Islet of Langerhans (tissue), 1 donor: ENCODE measurements around the gene INTS13.
"Not testable (repeated sequence)": the region's sequence is repeated elsewhere in the genome, so short reads cannot be mapped to it uniquely, and the experiment has no call there.

Experiments
- FAIRE-seq: peaks from one replicate; lab custom pipeline; 2011; peaks lifted over from hg19 to GRCh38; lab: Jason Lieb, UNC

INTS13 gene

GRCh38 chr12:26937863-26938700 lies at the start of gene INTS13, which contains the start of gene FGFR1OP2:
TSS of gene INTS13 (minus strand) at chr12:26937981. CDS start at chr12:26936803, 1,178 bp downstream.
TSS of gene FGFR1OP2 (plus strand) at chr12:26938470. CDS start at chr12:26954159, 15,689 bp downstream.
- FAIRE-seq: no peak

- no peak for FAIRE-seq
These were observed 45.1 kb upstream of the INTS13 start for GRCh38 chr12:26982866-26983265.

- no peak for FAIRE-seq
These were observed 42.0 kb upstream of the INTS13 start for GRCh38 chr12:26979733-26980132.

GRCh38 chr12:26978801-26979200 lies 41.0 kb upstream of the INTS13 start:
- no peak for FAIRE-seq

- no peak for FAIRE-seq
These were observed 38.9 kb upstream of the INTS13 start for GRCh38 chr12:26976687-26977086.

GRCh38 chr12:26971963-26972362 lies 34.2 kb upstream of the INTS13 start:
- FAIRE-seq: no peak

GRCh38 chr12:26970136-26970535 lies 32.4 kb upstream of the INTS13 start:
- no peak for FAIRE-seq

- no peak for FAIRE-seq
These were observed 29.1 kb upstream of the INTS13 start for GRCh38 chr12:26966842-26967241.

- FAIRE-seq: no peak
These were observed 25.6 kb upstream of the INTS13 start for GRCh38 chr12:26963413-26963812.

GRCh38 chr12:26961803-26962202 lies 24.0 kb upstream of the INTS13 start:
- no peak for FAIRE-seq

- not testable (repeated sequence) for FAIRE-seq
These were observed 23.6 kb upstream of the INTS13 start for GRCh38 chr12:26961391-26961790.

GRCh38 chr12:26954027-26954426 lies 16.2 kb upstream of the INTS13 start:
- FAIRE-seq: no peak

GRCh38 chr12:26953447-26953846 lies 15.7 kb upstream of the INTS13 start:
- no peak for FAIRE-seq

- FAIRE-seq: no peak
These were observed 10.5 kb upstream of the INTS13 start for GRCh38 chr12:26948309-26948708.

- FAIRE-seq: no peak
These were observed 3.4 kb upstream of the INTS13 start for GRCh38 chr12:26941215-26941594.

GRCh38 chr12:26940516-26941214 lies 2.9 kb upstream of the INTS13 start:
- no peak for FAIRE-seq

GRCh38 chr12:26939953-26940352 lies 2.2 kb upstream of the INTS13 start:
- no peak for FAIRE-seq

GRCh38 chr12:26939192-26939832 lies 1.5 kb upstream of the INTS13 start:
- FAIRE-seq: no peak

GRCh38 chr12:26938701-26939062 lies 901 bp upstream of the INTS13 start:
- FAIRE-seq: no peak

- FAIRE-seq: no peak
These were observed 328 bp downstream of the INTS13 start for GRCh38 chr12:26937443-26937862.

GRCh38 chr12:26936559-26937442 lies 980 bp downstream of the INTS13 start:
- no peak for FAIRE-seq
